H1 (cell line): ENCODE data around the gene ZNF804B. TPM values are rescaled to one million over a fixed set of nuclear protein-coding genes. Genes with fewer than 3 reads are reported as not detected.

ENCODE experiments used
- CTCF ChIA-PET: fragments of 300-600 bp; sonication (Branson Sonifier 250); formaldehyde crosslinking; loops from one replicate; lab custom pipeline; 2021; ENCODE audit not compliant: partially characterized antibody; lab: Charles Lee
- POLR2A ChIA-PET: fragments of 300-600 bp; sonication (Branson Sonifier 250); formaldehyde crosslinking; loops from one replicate; lab custom pipeline; 2021; ENCODE audit warnings: inconsistent platforms; ENCODE audit not compliant: partially characterized antibody; lab: Charles Lee
- DNase-seq, 2 experiments: peaks; one replicate each; pipeline versions ENCODE4 v3.0.0 to v3.0.0-alpha.2; 2010 to 2022; ENCODE audit warnings: low spot score in 2 of 2, low read depth in 1 of 2, mixed read lengths in 1 of 2
- FAIRE-seq: peaks from 2 replicates; lab custom pipeline; 2011; peaks lifted over from hg19 to GRCh38; lab: Jason Lieb, UNC
- H2AFZ ChIP-seq: 2 replicates; pipeline ENCODE4 v1.8.1; 2012; ENCODE audit warnings: low read length, inconsistent platforms
- H2AK5ac ChIP-seq: 2 replicates; pipeline ENCODE4 v1.6.1; 2013; ENCODE audit warnings: low read depth, low read length
- H2BK120ac ChIP-seq: replicated peaks from 2 replicates; pipeline ENCODE3; 2013; ENCODE audit warnings: low read depth, low read length, inconsistent platforms
- H2BK12ac ChIP-seq: 2 replicates; pipeline ENCODE4 v1.6.1; 2013; ENCODE audit warnings: low read depth, low read length
- H2BK15ac ChIP-seq: 2 replicates; pipeline ENCODE4 v1.6.1; 2013; ENCODE audit warnings: low read length
- H2BK20ac ChIP-seq: 2 replicates; pipeline ENCODE4 v1.6.1; 2013; ENCODE audit warnings: low read length
- H2BK5ac ChIP-seq: 2 replicates; pipeline ENCODE4 v1.6.1; 2013; ENCODE audit warnings: low read depth, low read length
- H3K14ac ChIP-seq: 2 replicates; pipeline ENCODE4 v1.6.1; 2013; ENCODE audit warnings: inconsistent platforms; ENCODE audit not compliant: insufficient read length
- H3K18ac ChIP-seq: 2 replicates; pipeline ENCODE4 v1.6.1; 2013; ENCODE audit warnings: low read length; ENCODE audit errors: extremely low read depth
- H3K23ac ChIP-seq: 2 replicates; pipeline ENCODE4 v1.6.1; 2013; ENCODE audit warnings: inconsistent platforms; ENCODE audit not compliant: insufficient read length
- H3K23me2 ChIP-seq: 2 replicates; pipeline ENCODE4 v1.6.1; 2013; ENCODE audit warnings: low read depth, low read length
- H3K27ac ChIP-seq: 2 replicates; pipeline ENCODE4 v1.6.1; 2011; ENCODE audit warnings: low read depth, low read length, inconsistent platforms
- H3K27me3 ChIP-seq, 4 experiments: replicated peaks in 1 of 4; 1 replicate in 1 of 4; 2 replicates in 3 of 4; pipeline versions ENCODE4 v1.6.1 to v1.8.1; 2011 to 2013; ENCODE audit warnings: low read length in 3 of 4, mild to moderate bottlenecking in 3 of 4, inconsistent platforms in 2 of 4, mixed read lengths in 2 of 4, moderate library complexity in 1 of 4; ENCODE audit not compliant: control insufficient read depth in 3 of 4, insufficient read depth in 3 of 4; ENCODE audit errors: extremely low read depth in 1 of 4
- H3K36me3 ChIP-seq, 4 experiments: 2 replicates each; pipeline versions ENCODE4 v1.6.1 to v1.8.1; 2011 to 2013; ENCODE audit warnings: mild to moderate bottlenecking in 4 of 4, low read length in 3 of 4, moderate library complexity in 2 of 4, control low read depth in 1 of 4, inconsistent platforms in 1 of 4; ENCODE audit not compliant: insufficient read depth in 4 of 4, control insufficient read depth in 2 of 4
- H3K4ac ChIP-seq: replicated peaks from 2 replicates; pipeline ENCODE3; 2013; ENCODE audit warnings: low read length, low read depth, mixed read lengths, inconsistent platforms; ENCODE audit not compliant: insufficient read length
- H3K4me1 ChIP-seq, 4 experiments: replicated peaks in 1 of 4; 1 replicate in 1 of 4; 2 replicates in 3 of 4; pipeline versions ENCODE4 v1.6.1 to v1.8.1; 2011 to 2013; ENCODE audit warnings: low read length in 3 of 4, inconsistent platforms in 2 of 4, mixed read lengths in 1 of 4; ENCODE audit not compliant: insufficient read depth in 4 of 4, control insufficient read depth in 3 of 4
- H3K4me2 ChIP-seq, 2 experiments: 2 replicates each; pipeline versions ENCODE4 v1.6.1 to v1.8.1; 2011 to 2013; ENCODE audit warnings: low read depth in 2 of 2, low read length in 2 of 2, control low read depth in 1 of 2, inconsistent platforms in 1 of 2, mild to moderate bottlenecking in 1 of 2; ENCODE audit not compliant: insufficient read depth in 1 of 2
- H3K4me3 ChIP-seq, 4 experiments: fragments of 200-600, 300-600 bp in 1 of 4; sonication (generic), shearing (Covaris generic), sonication (Bioruptor Twin) in 1 of 4; 2 replicates each; pipeline versions ENCODE4 v1.5.1 to v1.8.1; 2011 to 2016; ENCODE audit warnings: low read length in 4 of 4, low read depth in 3 of 4, control low read depth in 2 of 4, inconsistent platforms in 2 of 4, mild to moderate bottlenecking in 2 of 4, mixed read lengths in 1 of 4, moderate library complexity in 1 of 4; ENCODE audit not compliant: insufficient read depth in 2 of 4; ENCODE audit errors: extremely low read depth in 1 of 4
- H3K56ac ChIP-seq: replicated peaks from 2 replicates; pipeline ENCODE3; 2013; ENCODE audit warnings: low read depth, mild to moderate bottlenecking, mixed read lengths, low read length, inconsistent platforms; ENCODE audit not compliant: insufficient read length
- H3K79me1 ChIP-seq: 2 replicates; pipeline ENCODE4 v1.6.1; 2013; ENCODE audit warnings: low read depth, low read length, control low read depth
- H3K79me2 ChIP-seq, 2 experiments: 2 replicates each; pipeline versions ENCODE4 v1.6.1 to v1.8.1; 2012 to 2013; ENCODE audit warnings: low read length in 2 of 2, mild to moderate bottlenecking in 2 of 2, inconsistent platforms in 1 of 2; ENCODE audit not compliant: insufficient read depth in 2 of 2, control insufficient read depth in 1 of 2
- H3K9ac ChIP-seq, 4 experiments: replicated peaks in 1 of 4; 1 replicate in 1 of 4; 2 replicates in 3 of 4; pipeline versions ENCODE4 v1.6.1 to v1.8.1; 2011 to 2013; ENCODE audit warnings: low read depth in 3 of 4, low read length in 3 of 4, control low read depth in 2 of 4, mild to moderate bottlenecking in 2 of 4, moderate library complexity in 2 of 4, inconsistent platforms in 1 of 4; ENCODE audit errors: extremely low read depth in 1 of 4
- H3K9me3 ChIP-seq, 2 experiments: 2 replicates each; pipeline versions ENCODE4 v1.6.1 to v1.8.1; 2012 to 2013; ENCODE audit warnings: mild to moderate bottlenecking in 2 of 2, moderate library complexity in 2 of 2, control low read depth in 1 of 2, inconsistent platforms in 1 of 2, low read depth in 1 of 2, low read length in 1 of 2, mixed read lengths in 1 of 2; ENCODE audit not compliant: insufficient read depth in 2 of 2
- H4K20me1 ChIP-seq, 2 experiments: replicated peaks in 1 of 2; 2 replicates each; pipeline versions ENCODE3 to v1.8.1; 2011 to 2013; ENCODE audit warnings: inconsistent platforms in 2 of 2, low read length in 2 of 2, mild to moderate bottlenecking in 1 of 2; ENCODE audit not compliant: insufficient read depth in 2 of 2, control insufficient read depth in 1 of 2
- H4K5ac ChIP-seq: 2 replicates; pipeline ENCODE4 v1.6.1; 2013; ENCODE audit warnings: low read length, low read depth, mixed read lengths, inconsistent platforms; ENCODE audit not compliant: insufficient read length
- H4K8ac ChIP-seq: 2 replicates; pipeline ENCODE4 v1.8.0; 2013; ENCODE audit warnings: mild to moderate bottlenecking, moderate library complexity, low read length, inconsistent platforms; ENCODE audit not compliant: insufficient read depth; ENCODE audit errors: extremely low read depth
- H4K91ac ChIP-seq: replicated peaks from 2 replicates; pipeline ENCODE3; 2013; ENCODE audit warnings: low read length, mixed read lengths, inconsistent platforms; ENCODE audit not compliant: insufficient read length
- RBBP5 ChIP-seq: IDR thresholded peaks from 2 replicates; pipeline ENCODE4 v1.7.1; 2012; ENCODE audit warnings: low read depth, mild to moderate bottlenecking, inconsistent platforms, low read length, moderate library complexity, borderline replicate concordance
- SIRT6 ChIP-seq: IDR thresholded peaks from one replicate; pipeline ENCODE4 v1.7.1; 2012; ENCODE audit warnings: low read length, inconsistent platforms
- polyA plus RNA-seq, 7 experiments: library from polyadenylated mRNA; depleted of rRNA in 3 of 7; stranded (reverse) in 5 of 7; unstranded in 2 of 7; fragments of >200 nt in 5 of 7; fragments of 200-250 nt in 2 of 7; gene quantifications; 1 replicate in 5 of 7; 2 replicates in 1 of 7; 4 replicates in 1 of 7; pipeline versions ENCODE4 v1.2.1 to v1.2.3, GENCODE V29; 2011 to 2013; ENCODE audit warnings: missing spikeins in 2 of 7, mixed read lengths in 2 of 7
- total RNA-seq: library from RNA; stranded (reverse); fragmentation: NEBNext Ultra II Directional; extraction: Animal tissue kit (Norgen Biotek cat#: 25700); gene quantifications from 2 replicates; pipeline ENCODE4 v1.2.1, GENCODE V29; 2021

The ZNF804B gene
- total and polyA plus RNA-seq, 2 of the 8 experiments (the other 6 are each of a cell fraction or from before 2014, with no cell fraction given), result not detected

GRCh38 chr7:88881136-88881535, 121.6 kb downstream of the ZNF804B start:
- no peak for TF ChIP-seq SIRT6
- no peak for TF ChIP-seq RBBP5
- TF ChIP-seq, all 59 proteins: peak for 0
- Histone ChIP-seq H3K4ac (no peak overlapping the region), H3K27ac (no peak overlapping the region), H2AK5ac (no peak overlapping the region), H3K79me2 (no peaks in the 10 kb centered on the region), H2BK5ac (no peak overlapping the region), H3K79me1 (no peaks in the 10 kb centered on the region), H3K9ac (no peak overlapping the region), H3K4me1 (no peaks in the 10 kb centered on the region; a peak in 1 of 7 replicates), H3K23me2 (no peaks in the 10 kb centered on the region; the same call in 1 of the 2 replicates), H2BK120ac (no peak overlapping the region), H4K20me1 (no peaks in the 10 kb centered on the region), H2BK15ac (no peak overlapping the region), H3K9me3 (no peaks in the 10 kb centered on the region), H3K4me3 (no peak overlapping the region), H4K8ac (no peak overlapping the region), H2BK12ac (no peak overlapping the region), H2AFZ (no peak overlapping the region), H3K23ac (no peak overlapping the region), H3K56ac (no peak overlapping the region), H3K14ac (no peak overlapping the region), H4K91ac (no peak overlapping the region), H4K5ac (no peak overlapping the region), H3K36me3 (no peaks in the 10 kb centered on the region), H3K27me3 (no peaks in the 10 kb centered on the region), H2BK20ac (no peak overlapping the region), H3K4me2 (no peak overlapping the region), H3K18ac (no peak overlapping the region)
- DNase-seq (no peak), FAIRE-seq (no peak)
- ChIA-PET POLR2A (no interaction called here), CTCF (no interaction called here)
